Measurements from ENCODE around the gene STARD7.
"Not testable (repeated sequence)": the region's sequence is repeated elsewhere in the genome, so short reads cannot be mapped to it uniquely, and the experiment has no call there.

The STARD7 gene

DNA sequence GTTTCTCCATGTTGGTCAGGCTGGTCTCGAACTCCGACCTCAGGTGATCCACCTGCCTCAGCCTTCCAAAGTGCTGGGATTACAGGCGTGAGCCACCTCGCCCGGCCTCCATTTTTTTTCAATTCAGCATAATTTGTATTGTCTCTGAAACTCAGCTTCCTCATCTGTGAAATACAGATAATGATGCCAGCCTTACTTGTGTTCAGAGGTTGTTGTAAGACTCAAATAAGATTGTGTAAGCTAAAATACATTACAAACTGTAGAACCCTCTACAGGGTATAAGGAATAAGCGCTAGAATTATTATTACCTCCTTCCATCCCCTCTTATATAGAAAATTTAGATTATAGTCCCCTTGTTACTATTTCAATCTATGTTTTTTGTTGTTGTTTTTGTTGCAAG is 24.8 kb upstream of the STARD7 start:
- DNase-seq, result no peak

DNA sequence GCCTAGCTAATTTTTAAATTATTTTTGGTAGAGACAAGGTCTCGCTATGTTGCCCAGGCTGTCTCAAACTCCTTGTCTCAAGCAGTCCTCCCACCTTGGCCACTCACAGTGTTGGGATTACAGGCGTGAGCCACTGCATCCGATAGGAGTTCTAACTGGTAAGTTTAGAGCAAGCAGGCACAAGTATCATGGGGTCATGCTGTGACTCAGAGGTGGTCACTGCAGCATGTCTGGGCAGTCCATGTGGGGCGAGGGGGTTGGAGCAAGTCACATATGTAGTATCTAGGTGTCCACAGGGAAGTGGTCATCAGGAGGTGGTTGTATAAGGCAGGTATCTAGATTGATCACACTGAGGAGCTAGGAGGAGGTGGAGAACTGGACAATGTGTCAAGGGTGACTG is 22.7 kb upstream of the STARD7 start:
- no peak for DNase-seq

DNA sequence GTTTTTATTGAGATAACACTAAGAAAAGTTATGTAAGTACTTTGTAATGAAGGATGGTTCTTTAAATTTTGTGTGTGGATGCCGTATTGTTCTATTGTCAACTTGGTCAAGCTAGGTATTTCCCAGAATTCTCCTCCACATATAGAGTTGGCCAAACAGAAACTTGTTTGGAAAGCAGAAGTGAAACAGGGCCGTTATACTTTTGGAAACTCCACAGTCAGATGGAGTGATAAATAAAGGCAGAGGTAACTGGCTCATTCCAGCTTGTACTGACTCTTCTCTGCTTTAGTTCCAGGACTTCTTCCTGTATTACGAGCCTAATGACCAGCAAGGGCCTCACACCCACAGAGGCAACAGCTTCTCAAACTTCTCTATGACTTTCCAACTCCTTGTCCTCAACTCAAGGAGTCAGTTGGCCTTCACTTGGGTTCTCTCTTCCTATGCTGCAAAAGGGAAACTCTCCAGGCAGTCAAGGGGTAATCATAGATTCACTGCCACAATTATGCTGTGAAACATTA is 16.4 kb upstream of the STARD7 start:
- no peak for DNase-seq

DNA sequence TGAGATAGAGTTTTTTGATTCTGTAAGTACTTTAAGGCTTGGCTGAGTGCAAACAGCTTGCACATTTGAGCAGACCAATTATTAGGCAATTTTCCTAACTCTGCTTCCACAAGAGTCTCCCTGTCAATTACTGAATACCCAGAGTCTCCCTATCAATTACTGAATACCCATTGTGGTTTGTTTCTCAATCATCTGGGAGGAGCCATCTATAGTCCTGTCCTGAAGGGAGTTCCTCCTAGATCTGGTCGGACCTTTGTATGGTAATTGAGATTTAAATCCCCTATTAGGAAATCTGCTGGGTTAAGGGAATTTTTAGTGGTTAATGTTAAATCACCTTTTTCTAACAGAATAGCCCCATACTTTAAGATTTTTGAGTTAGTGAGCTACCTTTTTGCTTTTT is 12.5 kb upstream of the STARD7 start:
- DNase-seq, result not testable (repeated sequence)

DNA sequence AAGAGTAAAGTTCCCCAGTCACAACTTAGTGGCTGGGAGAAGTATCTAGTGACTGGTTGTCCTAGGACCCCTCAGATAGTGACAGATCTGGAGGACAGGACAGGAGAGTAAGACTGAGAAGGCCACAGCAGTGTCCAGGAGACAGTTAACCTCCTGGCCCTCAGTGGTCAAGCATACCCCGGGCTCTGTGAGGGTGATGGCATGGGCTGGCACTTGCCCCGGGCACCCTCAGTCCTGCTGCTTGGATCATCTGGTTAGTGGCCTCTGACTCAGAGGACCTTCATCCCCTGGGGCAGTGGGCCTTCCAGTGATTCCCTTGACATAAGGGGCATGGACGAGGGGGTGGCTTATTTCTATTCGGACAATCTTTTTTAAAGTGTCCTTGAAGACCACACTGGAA is 11.3 kb upstream of the STARD7 start:
- not testable (repeated sequence) for DNase-seq

DNA sequence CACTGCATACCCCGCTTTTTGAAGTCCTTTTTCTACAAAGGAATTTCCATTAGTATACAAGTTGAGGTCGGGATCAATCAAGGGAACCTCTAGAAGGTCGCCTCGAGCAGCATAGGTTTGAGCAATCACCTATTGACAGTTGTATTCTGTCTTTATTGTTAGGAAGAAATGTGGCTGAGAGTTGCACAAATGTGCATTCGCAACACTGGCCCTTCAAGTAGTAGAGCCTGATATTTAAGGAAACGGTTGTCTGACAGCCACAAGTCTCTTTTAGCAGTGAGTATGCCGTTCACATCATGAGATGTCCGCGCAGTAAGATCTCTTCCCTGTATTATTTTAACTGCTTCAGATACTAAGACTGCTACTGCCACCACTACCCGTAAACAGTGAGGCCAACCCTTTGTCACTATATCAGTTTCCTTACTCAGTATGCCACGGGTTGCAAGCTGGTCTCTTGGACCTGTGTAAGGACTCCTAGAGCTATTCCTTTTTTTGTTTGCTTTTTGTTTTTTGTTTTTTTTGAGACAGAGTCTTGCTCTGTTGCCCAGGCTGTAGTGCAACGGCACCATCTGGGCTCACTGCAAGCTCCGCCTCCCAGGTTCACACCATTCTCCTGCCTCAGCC is 10.0 kb upstream of the STARD7 start:
- no peak for DNase-seq

DNA sequence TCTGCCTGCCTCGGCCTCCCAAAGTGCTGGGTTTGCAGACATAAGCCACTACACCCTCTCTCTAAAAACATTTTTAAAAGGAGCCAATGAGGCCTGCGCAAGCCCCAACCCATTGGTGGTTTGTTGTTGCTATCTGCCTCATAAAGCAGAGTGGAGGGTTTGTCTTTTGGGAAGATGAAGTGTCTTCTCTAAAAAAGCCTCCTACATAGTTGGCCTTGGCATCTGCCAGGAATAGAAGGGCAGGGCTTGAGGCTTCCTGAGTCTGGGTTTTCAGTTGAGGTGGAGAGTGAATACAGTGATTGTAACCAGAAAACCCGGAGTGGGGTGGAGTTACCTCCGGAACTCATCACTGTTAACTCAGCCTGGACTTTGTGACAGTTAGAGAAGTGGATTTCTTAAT is 5.9 kb upstream of the STARD7 start:
- DNase-seq, result no peak

DNA sequence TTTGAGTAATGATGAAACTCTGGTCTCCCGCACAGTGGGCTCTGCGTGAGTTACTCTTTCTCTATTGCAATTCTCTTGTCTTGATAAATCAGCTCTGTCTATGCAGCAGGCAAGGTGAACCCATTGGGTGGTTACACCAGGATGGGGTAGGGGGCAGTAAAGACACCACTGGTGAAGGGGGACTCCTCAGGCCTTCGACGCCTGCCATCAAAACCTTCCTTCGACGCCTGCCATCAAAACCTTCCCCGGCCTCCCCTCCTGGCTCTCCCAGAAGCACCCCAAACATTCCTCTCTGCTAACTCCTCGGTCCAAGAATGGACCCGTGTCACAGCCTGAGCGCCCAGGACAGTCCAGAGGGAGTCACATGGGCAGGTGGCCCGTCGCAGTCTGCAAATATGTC is 4.8 kb upstream of the STARD7 start:
- DNase-seq, result no peak

DNA sequence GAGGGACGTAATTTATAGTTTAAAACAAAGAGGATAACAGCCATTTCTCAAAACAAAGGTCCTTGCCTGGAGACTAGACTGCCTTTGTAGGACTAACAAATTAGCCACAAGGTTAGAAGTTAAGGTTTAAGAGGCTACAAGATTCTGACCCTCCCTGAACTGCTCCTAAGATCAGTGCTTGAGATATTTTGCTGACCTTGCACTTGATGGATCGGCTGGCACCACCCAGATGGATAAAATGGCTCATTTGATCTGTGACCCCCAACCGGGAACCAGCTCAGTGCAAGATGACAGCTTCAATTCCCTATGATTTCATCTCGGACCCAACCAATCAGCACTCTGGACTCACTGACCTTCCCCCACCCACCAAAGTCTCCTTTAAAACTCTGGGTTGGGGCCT is 3.7 kb upstream of the STARD7 start:
- DNase-seq, result no peak

DNA sequence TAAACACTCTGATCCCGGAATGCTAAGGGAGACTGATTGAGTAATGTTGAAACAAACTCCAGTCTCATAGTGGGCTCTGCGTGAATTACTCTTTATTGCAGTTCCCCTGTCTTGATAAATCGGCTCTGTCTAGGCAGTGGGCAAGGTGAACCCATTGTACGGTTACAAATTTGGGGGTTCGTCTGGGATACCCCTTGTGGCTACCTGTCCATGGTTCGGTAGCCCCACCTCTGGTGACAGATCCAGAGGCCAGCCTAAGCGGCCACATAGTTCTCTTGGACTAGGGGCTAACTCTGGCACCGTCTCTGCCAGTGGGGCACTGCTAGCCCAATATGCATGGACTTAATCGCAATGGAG is 1.1 kb upstream of the STARD7 start:
- DNase-seq, result no peak

DNA sequence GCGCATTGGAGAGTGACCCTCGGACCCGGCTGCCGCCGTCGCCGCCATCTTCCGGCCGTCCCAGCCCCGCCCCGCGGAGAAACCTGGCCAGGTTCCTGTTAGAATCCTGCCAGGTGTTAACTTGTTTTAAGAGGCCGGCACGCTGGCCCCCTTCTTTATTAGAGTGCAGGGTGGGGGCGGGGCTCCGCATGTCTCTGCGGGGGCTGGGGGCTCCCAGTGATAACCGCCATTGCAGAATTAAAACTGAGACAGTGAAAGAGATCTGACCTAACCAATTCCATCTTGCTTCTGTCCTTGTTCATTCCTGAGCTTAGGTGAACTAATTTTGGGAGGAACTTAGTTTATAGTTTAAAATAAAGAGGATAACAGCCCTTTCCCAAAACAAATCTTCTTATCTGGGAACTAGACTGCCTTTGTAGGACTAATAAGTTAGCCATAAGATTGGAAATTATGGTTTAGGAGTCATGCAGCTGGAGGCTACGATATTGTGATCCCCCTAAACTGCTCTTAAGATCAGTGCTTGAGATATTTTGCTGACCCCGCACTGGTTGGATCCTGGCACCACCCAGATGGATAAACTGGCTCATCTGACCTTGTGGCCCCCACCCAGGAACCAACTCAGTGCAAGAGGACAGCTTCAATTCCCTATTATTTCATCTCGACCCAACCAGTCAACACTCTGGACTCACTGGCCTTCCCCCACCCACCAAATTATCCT is 543 bp upstream of the STARD7 start:
- no peak for DNase-seq

DNA sequence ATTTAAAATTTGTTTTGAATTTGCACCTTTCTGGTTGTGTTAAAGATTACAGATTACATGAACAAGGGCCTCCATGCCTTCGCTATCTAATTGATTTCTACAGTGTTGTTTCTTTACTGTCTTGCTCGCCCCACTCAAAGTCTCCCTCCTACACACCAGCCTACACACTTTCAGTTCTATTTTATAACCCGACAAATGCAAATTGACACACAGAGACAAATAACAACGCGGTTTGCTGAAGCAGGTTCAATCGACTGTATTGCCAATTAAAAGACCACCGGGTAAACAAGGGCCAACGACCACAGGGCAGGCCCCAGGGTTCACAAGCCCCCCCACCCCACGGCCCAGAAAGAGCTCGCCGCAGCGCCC is 869 bp downstream of the STARD7 start:
- peak in 1 of 2 donors; percentile 7 for DNase-seq

DNA sequence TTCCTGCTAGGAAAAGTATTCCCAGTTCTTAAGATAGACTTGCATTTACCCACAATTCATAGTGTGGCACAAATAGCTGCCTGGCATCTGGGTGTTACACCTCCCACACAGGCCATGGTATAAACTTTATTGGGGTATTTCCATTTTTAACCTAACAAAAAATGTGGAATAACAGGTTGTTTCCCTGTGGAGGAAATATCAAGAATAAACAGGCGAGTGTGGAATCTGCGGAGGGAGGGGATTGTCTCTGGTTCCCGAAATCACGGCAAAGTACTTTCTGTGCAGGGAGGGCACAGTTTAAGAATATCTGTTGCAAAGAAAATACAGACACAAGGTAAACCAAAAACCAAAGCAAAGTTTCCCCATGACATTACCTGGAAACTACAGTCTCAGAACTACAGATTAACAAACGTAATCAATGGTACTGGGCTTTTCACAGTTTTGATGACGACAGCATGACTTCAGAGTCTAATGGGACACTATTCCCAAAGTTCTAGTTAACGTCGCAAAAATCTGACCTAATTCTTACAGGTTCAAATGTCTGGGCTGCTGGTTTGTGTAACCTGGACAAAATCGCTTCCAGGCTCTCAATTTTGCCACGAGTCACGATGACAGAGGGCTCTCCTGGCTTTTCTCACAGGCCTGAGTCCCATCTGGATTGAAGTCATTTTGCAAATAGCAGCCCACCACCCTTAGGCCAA is 1.4 kb downstream of the STARD7 start:
- DNase-seq, result no peak

DNA sequence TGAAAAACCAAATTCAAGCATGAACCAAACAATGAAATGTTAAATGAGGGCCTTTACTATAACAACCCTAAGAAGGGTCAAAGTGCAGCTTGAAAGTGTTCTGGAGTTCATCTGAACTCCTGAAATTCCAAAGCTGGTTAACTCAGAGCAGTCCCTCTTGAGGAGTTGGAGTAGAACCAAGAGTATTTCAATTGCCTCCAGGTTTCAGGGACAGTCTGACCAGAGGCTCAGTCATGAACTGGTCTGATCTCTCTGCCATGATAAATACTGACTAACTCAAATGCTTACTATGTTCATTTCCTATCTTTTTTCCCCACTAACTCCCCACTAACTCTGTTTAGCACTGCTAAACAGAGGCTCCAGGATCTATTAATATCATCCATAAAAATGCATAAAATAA is 2.7 kb downstream of the STARD7 start:
- no peak for DNase-seq

DNA sequence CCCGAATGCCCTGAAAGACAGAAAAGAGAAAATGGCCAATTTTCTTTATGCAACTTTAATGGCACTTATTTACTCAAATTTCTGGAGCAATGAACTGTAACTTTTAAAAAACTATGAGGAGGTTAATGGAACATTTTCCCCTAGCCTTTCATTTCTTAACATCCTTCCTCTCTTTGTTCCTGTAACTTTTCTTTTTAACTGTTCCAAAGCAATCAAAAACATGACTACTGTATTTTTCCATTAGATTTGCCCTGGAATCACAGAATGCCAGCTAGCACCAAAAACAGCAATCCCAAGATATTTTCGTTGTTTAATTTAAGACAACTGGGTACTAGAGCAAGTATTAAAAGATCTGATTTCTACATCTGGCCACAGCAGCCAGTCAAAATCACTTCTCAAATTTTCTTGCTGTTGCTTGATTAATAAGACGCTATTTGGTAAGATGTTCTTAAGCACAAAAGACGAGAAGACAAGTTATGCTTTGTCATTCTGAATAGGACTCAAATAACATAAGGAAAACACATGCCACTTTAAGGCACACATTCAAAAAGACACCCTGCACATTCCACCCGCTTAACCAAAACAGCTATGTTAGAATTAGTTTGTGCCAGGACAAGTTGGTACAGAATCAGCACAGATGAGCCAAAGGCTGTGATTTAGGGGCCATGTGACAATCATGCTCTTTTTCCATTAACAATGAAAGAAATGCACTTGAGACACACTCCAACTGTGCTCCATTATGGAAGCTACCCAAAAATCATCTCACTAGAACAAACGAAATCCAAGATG is 3.6 kb downstream of the STARD7 start:
- DNase-seq, result no peak

DNA sequence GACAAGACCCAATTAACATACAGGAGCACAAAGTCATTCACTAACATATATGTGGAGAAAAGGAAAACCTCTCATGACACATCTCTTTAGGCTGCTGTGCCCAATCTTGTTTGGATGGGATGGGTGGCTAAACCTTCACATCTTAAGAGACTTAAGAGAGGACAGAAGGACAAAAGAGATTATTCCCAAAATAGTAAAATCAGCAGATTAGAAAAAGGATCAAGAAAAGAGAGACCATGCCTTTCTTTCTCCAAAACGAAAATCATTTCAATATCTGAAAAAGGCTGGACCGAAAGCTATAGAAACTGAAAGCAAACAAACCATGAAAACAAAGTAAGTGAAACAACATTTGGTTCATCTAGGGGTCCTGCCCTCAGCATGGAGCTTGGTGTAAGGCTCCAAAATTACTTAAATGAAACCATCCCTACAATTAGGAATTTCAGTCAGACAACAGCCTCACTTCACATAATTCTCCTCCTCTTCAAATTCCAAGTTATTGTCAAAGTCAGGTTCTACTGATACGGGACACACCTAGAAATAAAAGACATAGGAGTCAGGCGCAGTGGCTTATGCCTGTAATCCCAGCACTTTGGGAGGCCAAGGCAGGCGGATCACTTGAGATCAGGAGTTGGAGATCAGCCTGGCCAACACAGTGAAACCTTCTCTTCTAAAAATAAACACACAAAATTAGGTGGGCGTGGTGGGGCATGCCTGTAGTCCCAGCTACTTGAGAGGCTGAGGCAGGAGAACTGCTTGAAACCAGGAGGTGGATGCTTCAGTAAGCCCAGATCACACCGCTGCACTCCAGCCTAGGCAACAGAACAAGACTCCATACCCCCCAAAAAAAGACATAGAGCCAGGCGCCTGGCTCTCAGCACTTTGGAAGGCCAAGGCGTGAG is 5.2 kb downstream of the STARD7 start:
- no peak for DNase-seq

DNA sequence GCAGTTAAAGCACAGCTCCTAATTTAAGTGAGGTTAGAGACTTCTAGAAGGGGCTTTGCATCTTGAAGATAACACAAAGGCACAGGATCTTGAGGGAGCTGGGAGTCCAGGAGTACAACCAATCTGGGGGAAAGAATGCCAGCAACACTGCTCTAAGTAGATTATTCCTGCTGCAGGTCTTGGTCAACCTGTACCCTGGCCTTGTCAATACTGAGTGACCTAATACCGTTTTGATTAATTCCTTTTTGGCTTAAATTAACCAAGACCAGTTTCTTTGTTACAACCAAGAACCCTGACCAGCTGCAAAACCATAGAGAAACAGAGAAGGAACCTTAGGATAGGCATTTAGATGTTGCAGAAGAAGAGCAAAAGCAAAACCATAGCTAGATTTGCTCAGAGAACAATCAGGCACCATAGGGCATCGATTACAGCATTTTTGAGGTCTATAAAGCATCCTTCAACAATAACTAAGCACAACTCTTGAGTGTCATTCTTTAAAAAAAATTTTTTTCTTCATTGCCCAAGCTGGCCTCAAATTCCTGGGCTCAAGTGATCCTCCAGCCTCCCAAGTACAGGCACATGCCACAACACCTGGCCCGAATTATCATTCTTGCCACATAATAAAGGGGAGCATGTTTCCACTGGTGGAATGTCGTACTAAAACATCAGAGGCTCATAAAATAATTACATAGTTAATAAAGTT is 6.3 kb downstream of the STARD7 start:
- DNase-seq, result no peak

DNA sequence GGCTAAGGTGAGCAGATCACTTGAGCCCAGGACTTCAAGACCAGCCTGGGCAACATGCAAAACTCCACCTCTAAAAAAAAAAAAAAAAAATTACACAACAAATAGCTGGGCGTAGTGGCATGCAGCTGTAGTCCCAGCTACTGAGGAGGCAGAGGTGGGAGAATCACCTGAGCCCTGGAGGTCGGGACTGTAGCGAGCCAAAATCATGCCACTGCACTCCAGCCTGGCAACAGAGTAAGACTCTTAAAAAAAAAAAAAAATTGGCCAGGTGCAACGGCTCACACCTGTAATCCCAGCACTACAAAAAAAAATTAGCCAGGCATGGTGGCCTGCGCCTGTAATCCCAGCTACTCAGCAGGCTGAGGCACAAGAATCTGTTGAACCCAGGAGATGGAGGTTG is 7.3 kb downstream of the STARD7 start:
- no peak for DNase-seq

DNA sequence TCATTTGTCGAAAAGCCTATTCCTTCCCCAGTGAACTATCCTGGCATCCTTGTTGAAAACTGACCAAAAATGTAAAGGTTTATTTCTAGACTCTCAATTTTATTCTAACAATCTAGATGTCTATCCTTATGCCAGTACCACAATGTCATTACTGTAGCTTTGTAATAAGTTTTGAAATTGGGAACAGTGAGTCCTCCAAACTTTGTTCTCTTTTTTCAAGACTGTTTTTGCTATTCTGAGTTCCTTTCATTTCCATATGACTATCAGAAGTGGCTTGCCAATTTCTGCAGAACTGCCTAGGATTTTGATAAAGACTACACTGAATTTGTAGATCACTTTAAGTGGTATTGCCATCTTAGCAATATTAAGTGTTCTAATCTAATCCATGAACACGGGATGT is 9.7 kb downstream of the STARD7 start:
- no peak for DNase-seq

DNA sequence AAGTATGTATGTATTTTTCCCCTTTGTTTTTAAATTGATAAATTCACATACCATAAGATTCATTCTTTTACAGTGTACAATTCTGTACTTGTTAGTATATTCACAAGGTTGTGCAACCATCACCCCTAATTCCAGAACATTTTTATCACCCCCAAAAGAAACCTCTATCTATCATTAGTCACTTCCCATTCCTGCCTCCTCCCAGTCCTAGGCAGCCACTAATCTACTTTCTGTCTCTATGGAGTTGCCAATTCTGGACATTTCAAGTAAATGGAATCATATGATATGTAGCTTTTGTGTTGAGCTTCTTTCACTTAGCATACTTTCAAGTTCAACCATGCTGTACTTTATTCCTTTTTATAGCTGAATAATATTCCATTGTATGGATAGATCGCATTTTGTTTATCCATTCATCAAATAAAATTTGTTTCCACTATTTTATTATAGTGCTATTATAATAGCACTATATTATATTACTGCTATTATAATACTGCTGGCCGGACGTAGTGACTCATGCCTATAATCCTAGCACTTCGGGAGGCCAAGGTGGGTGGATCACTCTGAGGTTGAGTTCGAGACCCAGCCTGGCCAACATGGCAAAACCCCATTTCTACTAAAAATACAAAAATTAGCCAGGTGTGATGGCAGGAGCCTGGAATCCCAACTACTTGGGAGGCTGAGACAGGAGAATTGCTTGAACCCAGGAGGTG is 10.9 kb downstream of the STARD7 start:
- no peak for DNase-seq
